Smooth muscle cell (in vitro differentiated cells): ENCODE measurements around the gene SLC25A24. TPM values are rescaled to one million over a fixed set of nuclear protein-coding genes. Genes with fewer than 3 reads are reported as not detected.

Source experiments
- DNase-seq: peaks from one replicate; lab custom pipeline; 2025; ENCODE audit not compliant: unreplicated experiment; lab: John Stamatoyannopoulos, UW
- H2AFZ ChIP-seq: fragments of 200-600 bp; sonication (generic); 2 replicates; pipeline ENCODE4 v1.6.0; 2016; ENCODE audit warnings: antibody characterized with exemption, low read depth, mild to moderate bottlenecking
- H3F3A ChIP-seq: fragments of 200-600 bp; sonication (generic); 2 replicates; pipeline ENCODE4 v1.6.0; 2017; ENCODE audit warnings: antibody characterized with exemption, low read depth
- H3K27ac ChIP-seq: fragments of 200-600 bp; sonication (generic); 2 replicates; pipeline ENCODE4 v1.5.1; 2016; ENCODE audit warnings: low read depth, mild to moderate bottlenecking
- H3K27me3 ChIP-seq: fragments of 200-600 bp; sonication (generic); 2 replicates; pipeline ENCODE4 v1.6.1; 2016; ENCODE audit warnings: low read depth, mild to moderate bottlenecking
- H3K36me3 ChIP-seq: fragments of 200-600 bp; sonication (generic); 2 replicates; pipeline ENCODE4 v1.5.1; 2016; ENCODE audit warnings: low read depth
- H3K4me1 ChIP-seq: fragments of 200-600 bp; sonication (generic); 2 replicates; pipeline ENCODE4 v1.5.1; 2016; ENCODE audit warnings: low read depth
- H3K4me2 ChIP-seq: fragments of 200-600 bp; sonication (generic); 2 replicates; pipeline ENCODE4 v1.6.0; 2016; ENCODE audit warnings: mild to moderate bottlenecking
- H3K4me3 ChIP-seq: fragments of 200-600 bp; sonication (generic); 2 replicates; pipeline ENCODE4 v1.5.1; 2016; ENCODE audit warnings: mild to moderate bottlenecking
- H3K79me2 ChIP-seq: fragments of 200-600 bp; sonication (generic); 2 replicates; pipeline ENCODE4 v1.6.0; 2016; ENCODE audit warnings: low read depth, mild to moderate bottlenecking
- H3K9ac ChIP-seq: fragments of 200-600 bp; sonication (generic); 2 replicates; pipeline ENCODE4 v1.6.0; 2016; ENCODE audit warnings: low read depth
- H3K9me3 ChIP-seq: fragments of 200-600 bp; sonication (generic); replicated peaks from 2 replicates; pipeline ENCODE4 v1.5.1; 2016; ENCODE audit warnings: low read depth
- H4K20me1 ChIP-seq: fragments of 200-600 bp; sonication (generic); 2 replicates; pipeline ENCODE4 v1.6.0; 2016; ENCODE audit warnings: low read depth
- WGBS: methylation state at CpG from one replicate; pipeline ENCODE4 v1.1.7; 2016; ENCODE audit warnings: low lambda C conversion rate; 5-methylcytosine and 5-hydroxymethylcytosine counted together
- polyA plus RNA-seq: library from polyadenylated mRNA; unstranded; fragments of >200 nt; fragmentation: Nextera tagmentation; extraction: Ambion mirVana; gene quantifications from 2 replicates; pipeline ENCODE4 v1.2.1, GENCODE V29; 2016
- total RNA-seq: library from RNA; depleted of rRNA; stranded (reverse); fragments of >200 nt; gene quantifications from 2 replicates; pipeline ENCODE4 v1.2.3, GENCODE V29; 2014
- TF ChIP-seq, protein P1 (sequence below): fragments of 200-600 bp; sonication (generic); IDR thresholded peaks from 2 replicates; pipeline ENCODE4 v1.5.1; 2017; ENCODE audit warnings: borderline replicate concordance, mild to moderate bottlenecking, antibody characterized with exemption; ENCODE audit not compliant: insufficient read depth, poor library complexity, severe bottlenecking

Gene SLC25A24
- total and polyA plus RNA-seq, 2 experiments from 2014 or later, result 30.8 to 69.9 TPM

DNA sequence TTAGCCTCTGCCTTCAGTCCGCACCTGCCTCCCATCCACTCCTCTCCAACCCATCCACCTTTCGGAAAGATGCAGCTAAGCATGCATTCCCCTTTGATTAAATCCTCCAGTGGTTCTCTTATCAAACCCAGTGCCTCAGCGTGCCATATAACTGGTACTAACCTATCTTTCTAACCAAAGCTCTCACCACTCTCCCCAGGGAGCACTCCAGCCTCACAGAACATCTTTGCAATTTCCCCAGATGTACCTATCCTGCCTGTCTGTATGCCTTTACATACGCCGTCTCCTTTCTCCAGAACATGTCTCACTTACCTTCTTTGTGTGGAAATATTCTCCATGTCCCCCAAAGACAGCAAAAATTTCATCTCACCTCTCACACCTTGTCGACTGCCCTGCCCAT lies 80.0 kb downstream of the SLC25A24 start:
- no peak overlapping the region for H3K9ac ChIP-seq
- H4K20me1 ChIP-seq, result no peaks in the 10 kb centered on the region
- H3K36me3 ChIP-seq, result no peaks in the 10 kb centered on the region
- H3K4me3 ChIP-seq, result no peak overlapping the region
- H3K4me1 ChIP-seq, result no peaks in the 10 kb centered on the region
- H3K79me2 ChIP-seq, result no peaks in the 10 kb centered on the region
- WGBS, result 93% methylated on average over 6 of the region's 6 CpGs
- no peak overlapping the region for H3K27ac ChIP-seq
- H2AFZ ChIP-seq, result no peak overlapping the region
- no peaks in the 10 kb centered on the region for H3K9me3 ChIP-seq
- H3K27me3 ChIP-seq, result peaks cover 14% of the 10 kb centered on the region
- no peaks in the 10 kb centered on the region for H3F3A ChIP-seq
- no peak overlapping the region for H3K4me2 ChIP-seq
- TF ChIP-seq, protein P1, sequence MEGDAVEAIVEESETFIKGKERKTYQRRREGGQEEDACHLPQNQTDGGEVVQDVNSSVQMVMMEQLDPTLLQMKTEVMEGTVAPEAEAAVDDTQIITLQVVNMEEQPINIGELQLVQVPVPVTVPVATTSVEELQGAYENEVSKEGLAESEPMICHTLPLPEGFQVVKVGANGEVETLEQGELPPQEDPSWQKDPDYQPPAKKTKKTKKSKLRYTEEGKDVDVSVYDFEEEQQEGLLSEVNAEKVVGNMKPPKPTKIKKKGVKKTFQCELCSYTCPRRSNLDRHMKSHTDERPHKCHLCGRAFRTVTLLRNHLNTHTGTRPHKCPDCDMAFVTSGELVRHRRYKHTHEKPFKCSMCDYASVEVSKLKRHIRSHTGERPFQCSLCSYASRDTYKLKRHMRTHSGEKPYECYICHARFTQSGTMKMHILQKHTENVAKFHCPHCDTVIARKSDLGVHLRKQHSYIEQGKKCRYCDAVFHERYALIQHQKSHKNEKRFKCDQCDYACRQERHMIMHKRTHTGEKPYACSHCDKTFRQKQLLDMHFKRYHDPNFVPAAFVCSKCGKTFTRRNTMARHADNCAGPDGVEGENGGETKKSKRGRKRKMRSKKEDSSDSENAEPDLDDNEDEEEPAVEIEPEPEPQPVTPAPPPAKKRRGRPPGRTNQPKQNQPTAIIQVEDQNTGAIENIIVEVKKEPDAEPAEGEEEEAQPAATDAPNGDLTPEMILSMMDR, result no peak
- DNase-seq, result no peak

DNA sequence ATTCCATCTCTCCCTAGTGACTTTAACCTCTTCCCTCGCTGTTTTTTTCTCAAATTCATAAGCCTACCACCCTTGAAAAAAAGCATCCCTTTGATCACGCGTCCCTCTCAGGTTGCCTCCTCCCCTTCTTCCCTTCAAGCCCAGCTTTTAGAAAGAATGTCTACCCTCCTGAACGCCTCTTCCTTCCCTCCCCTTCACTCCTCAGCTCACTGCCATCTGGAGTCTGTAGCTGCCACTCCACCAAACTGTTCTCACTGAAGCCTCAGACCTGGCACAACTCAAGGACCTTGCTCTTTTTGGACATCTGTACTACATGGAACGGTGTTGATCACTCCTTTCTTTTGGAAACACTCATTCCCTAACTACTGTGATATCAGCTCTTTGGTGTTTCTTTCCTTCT lies 80.6 kb downstream of the SLC25A24 start:
- H3K4me1 ChIP-seq, result no peaks in the 10 kb centered on the region
- H3K27me3 ChIP-seq, result peaks cover 14% of the 10 kb centered on the region
- no peak overlapping the region for H3K4me3 ChIP-seq
- WGBS, result 74% methylated on average over 5 of the region's 5 CpGs
- no peak overlapping the region for H3K9ac ChIP-seq
- H3F3A ChIP-seq, result no peaks in the 10 kb centered on the region
- no peak overlapping the region for H3K27ac ChIP-seq
- no peak overlapping the region for H2AFZ ChIP-seq
- no peaks in the 10 kb centered on the region for H4K20me1 ChIP-seq
- no peak overlapping the region for H3K4me2 ChIP-seq
- H3K9me3 ChIP-seq, result no peaks in the 10 kb centered on the region
- H3K79me2 ChIP-seq, result no peaks in the 10 kb centered on the region
- no peak for DNase-seq
- TF ChIP-seq, protein P1, result no peak
- no peaks in the 10 kb centered on the region for H3K36me3 ChIP-seq

DNA sequence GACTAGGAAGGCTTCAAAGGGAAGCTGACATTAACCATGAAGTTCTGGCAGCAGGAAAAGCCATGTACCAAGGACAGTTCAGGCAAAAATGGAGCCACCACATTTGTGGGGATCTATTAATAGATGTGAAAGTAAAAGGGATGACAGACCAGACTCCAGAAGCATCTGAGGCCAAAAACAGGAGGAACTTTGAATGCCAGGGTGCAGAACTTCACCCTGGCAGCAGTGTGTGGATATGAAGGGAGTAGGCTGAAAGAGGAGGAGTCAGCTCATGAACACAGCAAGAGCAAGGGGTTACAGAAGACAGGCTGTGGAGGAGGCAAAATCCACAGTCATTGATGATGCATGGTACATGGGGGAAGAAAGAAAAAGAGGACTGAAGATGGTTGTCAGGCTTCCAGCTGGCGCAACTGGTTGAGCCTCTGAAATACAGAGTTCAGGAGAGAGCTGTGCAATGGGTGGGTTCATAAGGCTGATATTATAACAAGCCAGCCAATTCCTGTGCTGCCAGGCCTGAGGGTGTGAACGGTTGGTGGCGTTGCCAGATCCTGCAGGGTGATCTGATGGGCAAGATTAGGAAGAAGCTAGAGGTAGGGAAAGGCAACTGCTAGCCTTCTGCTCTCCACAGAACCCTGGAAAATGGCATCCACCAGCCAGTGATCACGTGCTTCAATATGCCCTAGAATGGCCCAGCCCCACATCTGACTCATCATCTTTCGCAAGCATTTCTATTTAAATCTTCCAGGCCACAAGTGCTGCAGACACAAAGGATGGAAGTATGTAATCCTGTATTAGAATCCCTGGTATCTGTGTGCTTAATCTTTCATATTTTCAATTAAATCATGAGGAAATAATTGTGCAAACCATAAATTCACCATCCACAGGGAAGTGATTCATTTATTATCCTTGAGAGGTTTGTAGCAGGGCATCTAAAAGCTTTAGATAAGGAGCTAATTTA lies 81.9 kb downstream of the SLC25A24 start:
- H3K4me3 ChIP-seq, result no peak overlapping the region
- H3K9me3 ChIP-seq, result no peaks in the 10 kb centered on the region
- H4K20me1 ChIP-seq, result no peaks in the 10 kb centered on the region
- TF ChIP-seq, protein P1, result no peak
- no peaks in the 10 kb centered on the region for H3F3A ChIP-seq
- no peaks in the 10 kb centered on the region for H3K36me3 ChIP-seq
- WGBS, result 74% methylated on average over 5 of the region's 5 CpGs
- H3K27me3 ChIP-seq, result peaks cover 14% of the 10 kb centered on the region
- no peaks in the 10 kb centered on the region for H3K4me1 ChIP-seq
- H3K27ac ChIP-seq, result no peak overlapping the region
- no peaks in the 10 kb centered on the region for H3K79me2 ChIP-seq
- no peak overlapping the region for H2AFZ ChIP-seq
- DNase-seq, result no peak
- no peak overlapping the region for H3K9ac ChIP-seq
- no peak overlapping the region for H3K4me2 ChIP-seq
